ENCODE data around the gene PI4K2A.
A peak's percentile ranks its signal among the peaks of the same experiment; 100 is the strongest.

Gene PI4K2A

DNA sequence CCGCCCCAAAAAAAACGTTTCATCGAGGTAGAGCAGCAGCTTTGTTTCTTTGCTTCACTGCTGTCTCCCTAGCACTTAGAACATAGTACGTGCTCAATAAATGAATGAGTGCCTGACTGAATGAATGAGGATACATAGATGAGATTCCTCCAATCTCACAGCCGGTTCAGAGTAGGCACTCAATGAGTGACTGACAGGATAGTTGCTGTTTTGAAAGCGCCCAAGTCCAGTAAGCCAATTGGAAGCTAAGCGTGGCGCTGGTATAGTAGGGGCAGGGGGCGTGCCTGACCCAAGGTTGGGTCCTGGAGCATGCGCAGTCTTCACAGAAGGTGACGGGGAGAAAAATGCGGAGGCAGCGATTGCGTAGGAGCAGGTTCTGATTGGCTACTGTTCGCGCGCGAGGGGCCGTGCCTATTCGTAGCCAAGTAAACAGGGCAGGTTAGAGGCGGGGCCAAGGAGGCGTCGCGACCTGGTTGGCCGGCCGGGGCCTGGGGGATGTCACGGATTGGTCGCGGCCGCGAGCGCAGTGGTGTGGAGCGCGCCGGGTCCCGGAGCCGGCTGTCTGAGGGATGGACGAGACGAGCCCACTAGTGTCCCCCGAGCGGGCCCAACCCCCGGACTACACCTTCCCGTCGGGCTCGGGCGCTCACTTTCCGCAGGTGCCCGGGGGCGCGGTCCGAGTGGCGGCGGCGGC is at the start of gene PI4K2A:
Gene PI4K2A (plus strand): TSS at position 498 of the 694 bp plus-strand sequence. CDS start 72 bp downstream, at position 570.
- DNase-seq (ENCODE audit: low read depth), result peak; percentile 97
- peak within 1 kb of the TSS; percentile 84 for H3K4me3 ChIP-seq (ENCODE audit: low read depth, low read length)

DNA sequence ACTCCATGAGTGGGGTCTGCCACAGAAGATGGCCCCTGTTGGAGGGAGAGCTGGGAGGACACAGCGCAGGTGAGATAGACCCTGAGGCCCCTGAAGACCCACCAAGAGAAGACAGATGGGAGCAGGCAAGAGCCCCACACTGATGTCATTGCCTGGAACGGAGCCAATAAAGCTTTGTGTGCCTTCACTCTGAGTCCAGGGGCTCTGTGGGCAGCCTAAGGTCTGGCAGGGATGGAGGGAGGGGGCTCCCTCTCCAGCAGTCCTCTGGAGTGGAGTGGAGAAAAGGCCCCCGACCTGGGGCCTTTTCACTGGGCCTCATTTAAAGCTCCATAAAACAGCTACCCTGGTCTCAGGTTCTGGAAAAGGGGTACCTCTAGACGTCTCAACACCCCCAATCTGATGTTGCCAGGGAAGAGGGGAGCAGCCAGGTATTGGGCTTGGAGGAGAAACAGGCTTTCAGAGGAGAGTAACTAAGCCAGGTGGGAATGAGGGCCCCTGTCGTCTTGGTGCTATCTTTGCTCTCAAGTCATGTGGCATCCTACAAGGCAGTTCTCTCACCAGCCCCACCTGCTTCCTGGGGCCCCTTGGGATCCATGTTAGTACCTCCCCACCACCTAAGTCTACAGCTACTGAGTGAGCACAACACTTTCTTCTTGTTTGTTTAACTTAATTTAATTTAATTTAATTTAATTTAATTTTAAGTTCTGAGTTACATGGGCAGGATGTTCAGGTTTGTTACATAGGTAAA is 49.5 kb upstream of the PI4K2A start:
- H3K4me3 ChIP-seq (ENCODE audit: low read depth, low read length), result no peak overlapping the region
- no peak for DNase-seq (ENCODE audit: low read depth)

DNA sequence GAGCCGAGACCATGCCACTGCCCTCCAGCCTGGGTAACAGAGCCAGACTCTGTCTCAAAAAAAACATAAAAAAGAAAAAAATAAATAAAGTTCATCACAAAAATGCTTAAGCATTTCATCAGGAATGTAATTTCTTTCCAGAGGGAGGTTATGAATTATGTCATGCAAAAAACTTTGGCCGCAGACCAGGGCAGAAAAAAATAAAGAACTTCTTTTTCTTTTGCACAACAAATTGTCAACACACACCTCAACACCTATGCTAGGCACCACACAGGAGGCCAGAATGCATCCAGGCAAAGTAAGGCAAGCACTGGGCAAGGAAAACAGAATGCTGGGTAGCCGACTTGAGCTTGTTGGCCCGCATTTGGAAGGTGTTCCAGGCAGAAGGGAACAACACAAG is 47.0 kb upstream of the PI4K2A start:
- H3K4me3 ChIP-seq (ENCODE audit: low read depth, low read length), result no peak overlapping the region
- no peak for DNase-seq (ENCODE audit: low read depth)

GRCh38 chr10:97596101-97597082 is 44.1 kb upstream of the PI4K2A start:
- peak; percentile 50 for DNase-seq (ENCODE audit: low read depth)
- H3K4me3 ChIP-seq (ENCODE audit: low read depth, low read length), result no peak overlapping the region

DNA sequence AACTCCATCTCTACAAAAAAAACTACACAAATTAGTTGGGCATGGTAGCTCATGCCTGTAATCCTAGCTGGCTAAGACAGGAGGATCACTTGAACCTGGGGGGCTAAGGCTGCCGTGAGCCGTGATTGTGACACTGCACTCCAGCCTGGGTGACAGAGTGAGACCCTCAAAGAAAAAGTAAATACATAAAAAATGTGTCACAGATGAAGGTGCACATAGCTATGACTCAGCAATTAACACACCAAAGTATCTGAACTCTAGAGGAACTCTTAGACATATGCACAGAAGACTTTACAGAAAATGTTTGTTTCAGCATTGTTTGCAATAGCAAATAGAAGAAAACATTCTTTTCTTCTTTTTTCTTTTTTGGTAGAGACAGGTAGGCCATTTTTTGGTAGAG is 42.7 kb upstream of the PI4K2A start:
- no peak overlapping the region for H3K4me3 ChIP-seq (ENCODE audit: low read depth, low read length)
- no peak for DNase-seq (ENCODE audit: low read depth)

DNA sequence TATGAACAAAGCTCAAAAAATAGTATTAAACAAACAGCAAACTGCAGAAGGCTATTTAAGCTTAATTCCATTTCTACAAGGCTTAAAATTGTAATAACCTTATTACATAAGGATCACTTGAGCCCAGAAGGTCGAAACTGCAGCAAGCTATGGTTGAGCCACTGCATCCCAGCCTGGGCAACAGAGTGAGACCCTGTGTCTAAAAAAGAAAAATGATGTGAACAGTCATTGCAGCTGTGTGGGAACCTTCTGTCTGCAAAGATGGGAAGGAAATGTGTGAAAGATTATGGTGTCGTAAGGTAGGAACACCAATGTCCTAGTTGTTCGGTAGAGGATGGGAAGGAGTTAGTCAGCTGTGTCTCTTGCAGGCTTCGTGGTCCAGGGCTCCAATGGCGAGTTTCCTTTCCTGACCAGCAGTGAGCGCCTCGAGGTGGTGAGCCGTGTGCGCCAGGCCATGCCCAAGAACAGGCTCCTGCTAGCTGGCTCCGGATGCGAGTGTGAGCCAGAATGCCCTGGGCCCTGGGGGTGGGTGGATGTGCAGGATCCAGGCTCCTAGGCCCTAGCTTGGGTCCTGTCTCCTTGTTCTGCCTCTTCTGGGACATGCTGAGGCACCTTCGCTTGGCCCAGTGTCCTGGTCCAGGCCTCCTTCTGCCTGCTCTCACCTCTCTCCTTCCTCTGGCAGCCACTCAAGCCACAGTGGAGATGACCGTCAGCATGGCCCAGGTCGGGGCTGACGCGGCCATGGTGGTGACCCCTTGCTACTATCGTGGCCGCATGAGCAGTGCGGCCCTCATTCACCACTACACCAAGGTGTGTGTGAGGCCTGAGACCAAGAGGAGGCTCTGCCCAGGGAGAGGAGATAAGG is 41.8 kb upstream of the PI4K2A start:
- no peak overlapping the region for H3K4me3 ChIP-seq (ENCODE audit: low read depth, low read length)
- DNase-seq (ENCODE audit: low read depth), result no peak

DNA sequence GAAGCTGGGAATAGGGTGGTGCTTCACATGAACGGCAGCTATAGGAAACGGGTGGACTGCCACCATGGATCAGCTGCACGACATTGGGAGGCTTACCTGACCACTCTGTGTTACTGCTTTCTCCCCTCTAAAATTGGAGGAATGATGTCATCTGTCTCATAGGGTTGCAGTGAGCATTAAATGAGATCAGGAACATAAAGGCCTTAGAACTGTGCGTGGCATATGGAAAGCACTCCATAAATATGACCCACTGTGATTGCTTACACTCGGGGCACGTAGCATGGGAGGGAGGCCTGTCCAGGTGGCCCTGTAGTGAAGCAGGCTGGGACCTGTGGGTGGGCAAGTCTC is 41.2 kb upstream of the PI4K2A start:
- DNase-seq (ENCODE audit: low read depth), result no peak
- H3K4me3 ChIP-seq (ENCODE audit: low read depth, low read length), result no peak overlapping the region

DNA sequence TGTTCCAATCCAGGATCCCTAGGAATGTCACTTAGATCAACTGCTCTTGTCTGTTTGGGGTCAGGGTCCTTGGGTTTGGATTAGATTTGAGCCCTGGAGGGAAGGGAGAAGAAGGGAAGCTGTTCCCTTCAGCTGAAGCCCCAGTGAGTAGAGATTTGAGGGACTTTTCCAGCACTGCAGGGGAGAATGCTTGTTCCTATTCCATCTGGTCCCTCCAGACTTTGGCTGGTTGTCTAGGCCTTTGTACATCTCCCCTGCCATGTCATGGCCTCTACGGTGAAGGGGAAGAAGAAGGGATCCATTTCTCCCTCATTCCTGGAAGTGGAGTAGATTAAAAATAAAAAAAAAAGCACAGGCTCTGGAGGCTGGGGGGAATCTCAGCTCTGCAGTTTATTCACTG is 39.9 kb upstream of the PI4K2A start:
- no peak for DNase-seq (ENCODE audit: low read depth)
- no peak overlapping the region for H3K4me3 ChIP-seq (ENCODE audit: low read depth, low read length)

- H3K4me3 ChIP-seq (ENCODE audit: low read depth, low read length), result no peak overlapping the region
- no peak for DNase-seq (ENCODE audit: low read depth)
Measured at GRCh38 chr10:97601268-97602215, 38.9 kb upstream of the PI4K2A start.

DNA sequence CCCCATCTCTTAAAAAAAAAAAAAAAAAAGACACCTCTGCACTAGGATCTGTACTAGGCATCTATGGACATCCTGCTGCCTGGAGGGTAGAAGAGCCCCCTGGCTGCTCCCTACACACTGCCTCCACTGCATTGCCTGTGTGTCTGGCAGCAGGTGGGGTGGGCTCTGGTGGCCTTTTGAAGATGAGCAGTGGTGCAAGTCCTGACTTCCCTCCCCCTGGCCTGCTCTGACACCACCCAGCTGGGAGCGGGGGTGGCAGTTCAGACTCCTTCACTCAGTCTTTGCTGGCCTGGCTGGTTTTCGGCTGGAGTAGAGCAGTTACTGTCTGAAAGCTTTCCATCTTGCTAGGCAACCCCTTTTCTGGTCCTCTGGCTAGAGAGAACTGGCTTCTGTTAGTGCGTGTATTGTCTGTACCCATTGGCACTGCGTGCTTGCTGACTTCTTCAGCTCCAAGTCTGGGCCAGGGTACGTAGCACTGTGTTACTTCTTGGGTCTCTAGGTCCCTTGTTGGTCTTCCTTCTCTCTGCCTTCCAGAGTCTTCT is 33.3 kb upstream of the PI4K2A start:
- no peak for DNase-seq (ENCODE audit: low read depth)
- H3K4me3 ChIP-seq (ENCODE audit: low read depth, low read length), result no peak overlapping the region

DNA sequence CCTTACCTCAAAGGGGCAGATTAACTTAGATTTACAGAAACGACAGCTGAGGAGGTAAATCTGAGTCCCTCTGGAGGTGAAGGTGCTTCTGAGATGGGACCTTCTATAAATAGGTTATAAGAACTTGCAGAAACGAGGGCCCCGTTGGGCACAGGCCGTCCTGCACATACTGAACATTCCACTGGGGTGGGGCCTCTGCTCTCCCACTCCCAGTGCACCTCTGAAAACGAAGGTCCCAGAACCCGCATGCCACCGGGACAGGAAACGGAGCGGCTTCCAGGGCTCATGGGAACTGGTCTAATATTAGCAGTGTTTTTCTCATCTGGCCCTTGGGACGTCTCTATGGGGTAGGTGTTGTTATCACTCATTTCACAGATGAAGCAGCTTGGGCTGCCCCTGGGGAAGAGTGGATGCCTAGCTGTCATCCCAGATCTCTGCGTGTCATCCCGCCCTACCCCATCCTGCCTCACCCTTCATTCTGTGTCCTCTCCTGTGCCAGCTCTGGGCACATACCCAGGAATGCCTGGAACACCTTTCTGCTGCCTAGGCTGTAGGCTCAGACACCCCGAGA is 31.4 kb upstream of the PI4K2A start:
- DNase-seq (ENCODE audit: low read depth), result no peak
- H3K4me3 ChIP-seq (ENCODE audit: low read depth, low read length), result no peak overlapping the region

- H3K4me3 ChIP-seq (ENCODE audit: low read depth, low read length), result no peak overlapping the region
- DNase-seq (ENCODE audit: low read depth), result no peak
Measured at GRCh38 chr10:97611473-97611872, 29.0 kb upstream of the PI4K2A start.

DNA sequence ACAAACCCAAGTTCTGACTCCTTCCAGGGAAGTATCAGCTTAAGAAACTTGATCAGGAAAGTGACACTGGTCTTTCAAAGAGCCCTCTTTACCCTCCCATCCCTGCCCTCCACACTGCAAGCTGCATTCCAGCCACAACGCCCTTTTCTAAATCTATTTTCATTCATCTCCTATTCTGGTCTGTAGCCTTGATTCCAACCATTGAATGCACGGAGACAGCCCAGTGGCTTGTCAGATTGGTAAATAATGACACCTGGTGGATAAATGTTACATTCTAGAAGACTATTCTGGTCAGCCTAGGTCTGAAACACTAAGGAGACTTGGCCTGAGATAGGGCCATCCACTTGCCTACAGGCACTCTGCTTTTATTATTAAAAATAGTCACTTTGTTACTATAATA is 28.1 kb upstream of the PI4K2A start:
- H3K4me3 ChIP-seq (ENCODE audit: low read depth, low read length), result no peak overlapping the region
- DNase-seq (ENCODE audit: low read depth), result no peak

GRCh38 chr10:97618285-97618684 is 22.2 kb upstream of the PI4K2A start:
- H3K4me3 ChIP-seq (ENCODE audit: low read depth, low read length), result no peak overlapping the region
- no peak for DNase-seq (ENCODE audit: low read depth)

GRCh38 chr10:97618733-97619132 is 21.7 kb upstream of the PI4K2A start:
- DNase-seq (ENCODE audit: low read depth), result no peak
- H3K4me3 ChIP-seq (ENCODE audit: low read depth, low read length), result no peak overlapping the region

GRCh38 chr10:97623277-97623676 is 17.2 kb upstream of the PI4K2A start:
- H3K4me3 ChIP-seq (ENCODE audit: low read depth, low read length), result no peak overlapping the region

GRCh38 chr10:97627731-97628130 is 12.7 kb upstream of the PI4K2A start:
- no peak overlapping the region for H3K4me3 ChIP-seq (ENCODE audit: low read depth, low read length)
- DNase-seq (ENCODE audit: low read depth), result no peak

More at GRCh38 chr10:97623277-97623676, 17.2 kb upstream of the PI4K2A start:
- no peak for DNase-seq (ENCODE audit: low read depth)
